ENCODE results near the gene SMPD2.
A peak's percentile ranks its signal among the peaks of the same experiment; 100 is the strongest.
"Not testable (repeated sequence)": the region's sequence is repeated elsewhere in the genome, so short reads cannot be mapped to it uniquely, and the experiment has no call there.

The SMPD2 gene

GRCh38 chr6:109460161-109460829 lies 19.8 kb downstream of the SMPD2 start:
- Histone ChIP-seq H3K4me1 (ENCODE audit: low read depth, poor library complexity, severe bottlenecking) (peaks cover 49% of the 10 kb centered on the region), H3K27ac (peak overlapping the region; percentile 43), H2AFZ (ENCODE audit: low read depth) (no peak overlapping the region), H3K4me2 (peak overlapping the region; percentile 47; the same call in 1 of the 2 replicates), H3K9ac (no peak overlapping the region), H3K4me3 (IDR thresholded peaks at IDR 0.05; ENCODE audit: insufficient read depth, low read depth, low read length) (no peak overlapping the region), H3K27me3 (ENCODE audit: insufficient read depth, low read depth) (no peaks in the 10 kb centered on the region), H4K20me1 (ENCODE audit: insufficient read depth) (no peaks in the 10 kb centered on the region), H3K79me2 (ENCODE audit: insufficient read depth, low read depth) (no peaks in the 10 kb centered on the region), H3K36me3 (ENCODE audit: insufficient read depth) (no peaks in the 10 kb centered on the region)
- no peak for TF ChIP-seq CTCF (conservative IDR thresholded peaks at IDR 0.05; ENCODE audit: low read depth, low read length)

- H3K36me3 ChIP-seq (ENCODE audit: insufficient read depth); H3K79me2 ChIP-seq (ENCODE audit: insufficient read depth, low read depth); H3K27ac ChIP-seq; H3K27me3 ChIP-seq (ENCODE audit: insufficient read depth, low read depth); H2AFZ ChIP-seq (ENCODE audit: low read depth); H3K9ac ChIP-seq; H3K4me3 ChIP-seq (IDR thresholded peaks at IDR 0.05; ENCODE audit: insufficient read depth, low read depth, low read length); H4K20me1 ChIP-seq (ENCODE audit: insufficient read depth): not testable (repeated sequence)
- Histone ChIP-seq H3K4me2 (peak overlapping the region; percentile 47; the same call in 1 of the 2 replicates), H3K4me1 (ENCODE audit: low read depth, poor library complexity, severe bottlenecking) (peaks cover 49% of the 10 kb centered on the region)
These were observed 20.7 kb downstream of the SMPD2 start for GRCh38 chr6:109461205-109461604.

DNA sequence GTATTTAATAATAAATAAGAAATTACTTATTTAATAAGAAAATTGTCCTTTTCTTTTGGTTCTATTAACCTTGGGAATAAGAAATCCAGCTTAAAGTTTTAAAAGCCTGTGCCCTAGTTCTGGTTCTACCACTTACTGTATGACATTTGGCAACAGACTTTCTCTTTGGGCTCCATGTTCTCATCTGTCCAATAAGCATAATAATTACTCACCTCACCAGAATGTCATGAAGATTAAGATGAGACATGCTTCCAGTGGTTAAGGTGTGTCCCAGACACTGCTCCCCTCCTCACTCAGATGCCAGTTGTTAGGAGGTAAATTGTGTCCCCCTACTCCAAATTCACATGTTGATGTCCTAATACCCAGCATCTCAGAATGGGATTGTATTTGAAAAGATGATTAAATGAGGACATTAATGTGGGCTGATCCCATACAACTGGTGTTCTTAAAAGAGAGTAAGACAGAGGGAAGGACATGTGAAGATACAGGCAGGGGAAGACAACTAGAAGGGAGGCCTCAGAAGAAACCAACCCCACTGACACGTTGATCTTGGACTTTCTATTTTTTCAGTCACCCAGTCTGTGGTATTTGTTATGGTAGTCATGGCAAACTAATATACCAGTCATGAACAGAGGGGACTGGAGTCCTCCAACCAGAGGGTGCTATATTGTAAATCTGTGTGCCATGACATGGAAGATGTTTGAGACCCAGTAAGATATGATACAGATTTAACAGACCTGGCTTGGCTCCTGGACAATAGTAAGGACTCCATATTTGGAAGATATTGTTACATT lies 21.4 kb downstream of the SMPD2 start:
- H4K20me1 ChIP-seq (ENCODE audit: insufficient read depth) = no peaks in the 10 kb centered on the region
- H3K4me3 ChIP-seq (IDR thresholded peaks at IDR 0.05; ENCODE audit: insufficient read depth, low read depth, low read length) = no peak overlapping the region
- no peak overlapping the region for H3K4me2 ChIP-seq
- no peak overlapping the region for H3K27ac ChIP-seq
- H3K9ac ChIP-seq = no peak overlapping the region
- no peaks in the 10 kb centered on the region for H3K79me2 ChIP-seq (ENCODE audit: insufficient read depth, low read depth)
- no peaks in the 10 kb centered on the region for H3K36me3 ChIP-seq (ENCODE audit: insufficient read depth)
- no peak for TF ChIP-seq CTCF (conservative IDR thresholded peaks at IDR 0.05; ENCODE audit: low read depth, low read length)
- peaks cover 45% of the 10 kb centered on the region for H3K4me1 ChIP-seq (ENCODE audit: low read depth, poor library complexity, severe bottlenecking)
- H3K27me3 ChIP-seq (ENCODE audit: insufficient read depth, low read depth) = no peaks in the 10 kb centered on the region
- no peak overlapping the region for H2AFZ ChIP-seq (ENCODE audit: low read depth)

- no peak for TF ChIP-seq CTCF (conservative IDR thresholded peaks at IDR 0.05; ENCODE audit: low read depth, low read length)
- H3K4me3 ChIP-seq (IDR thresholded peaks at IDR 0.05; ENCODE audit: insufficient read depth, low read depth, low read length) = no peak overlapping the region
- H3K27me3 ChIP-seq (ENCODE audit: insufficient read depth, low read depth) = no peaks in the 10 kb centered on the region
- H3K36me3 ChIP-seq (ENCODE audit: insufficient read depth) = no peaks in the 10 kb centered on the region
- no peaks in the 10 kb centered on the region for H3K79me2 ChIP-seq (ENCODE audit: insufficient read depth, low read depth)
- no peak overlapping the region for H3K4me2 ChIP-seq
- H2AFZ ChIP-seq (ENCODE audit: low read depth) = no peak overlapping the region
- no peaks in the 10 kb centered on the region for H4K20me1 ChIP-seq (ENCODE audit: insufficient read depth)
- H3K27ac ChIP-seq = no peak overlapping the region
- no peak overlapping the region for H3K9ac ChIP-seq
- peaks cover 6% of the 10 kb centered on the region for H3K4me1 ChIP-seq (ENCODE audit: low read depth, poor library complexity, severe bottlenecking)
These were observed 25.2 kb downstream of the SMPD2 start for GRCh38 chr6:109465772-109466171.

Measured in KMS-11 (cell line).